NCI-H526 (cell line): ENCODE results near the gene CHIT1.

Experiments used
- DNase-seq, 2 experiments: peaks; one replicate each; lab custom pipeline; 2025; lab: John Stamatoyannopoulos, UW

The CHIT1 gene

GRCh38 chr1:203216274-203217138, 13.0 kb downstream of the CHIT1 start:
- peak; percentile 10 to 71 for DNase-seq

- DNase-seq: peak in 1 of 2 experiments; percentile 3
Observed at GRCh38 chr1:203215573-203215972, 13.9 kb downstream of the CHIT1 start.

GRCh38 chr1:203214871-203215270, 14.6 kb downstream of the CHIT1 start:
- DNase-seq: no peak

- DNase-seq: no peak
Observed at GRCh38 chr1:203213126-203213525, 16.3 kb downstream of the CHIT1 start.

- no peak for DNase-seq
Observed at GRCh38 chr1:203211812-203212211, 17.7 kb downstream of the CHIT1 start.

GRCh38 chr1:203210988-203211387, 18.5 kb downstream of the CHIT1 start:
- DNase-seq: no peak

- no peak for DNase-seq
Observed at GRCh38 chr1:203210350-203210749, 19.1 kb downstream of the CHIT1 start.

GRCh38 chr1:203208181-203208580, 21.3 kb downstream of the CHIT1 start:
- DNase-seq: no peak

GRCh38 chr1:203207751-203208150, 21.7 kb downstream of the CHIT1 start:
- no peak for DNase-seq

- no peak for DNase-seq
Observed at GRCh38 chr1:203206129-203206687, 23.3 kb downstream of the CHIT1 start.

- no peak for DNase-seq
Observed at GRCh38 chr1:203204756-203205155, 24.7 kb downstream of the CHIT1 start.

GRCh38 chr1:203202431-203203245, 26.8 kb downstream of the CHIT1 start:
- no peak for DNase-seq

GRCh38 chr1:203201516-203202205, 27.8 kb downstream of the CHIT1 start:
- DNase-seq: no peak

- DNase-seq: no peak
Observed at GRCh38 chr1:203200916-203201315, 28.6 kb downstream of the CHIT1 start.

- DNase-seq: no peak
Observed at GRCh38 chr1:203199816-203200571, 29.5 kb downstream of the CHIT1 start.

GRCh38 chr1:203199481-203199815, 30.0 kb downstream of the CHIT1 start:
- no peak for DNase-seq

GRCh38 chr1:203199002-203199401, 30.5 kb downstream of the CHIT1 start:
- no peak for DNase-seq

GRCh38 chr1:203197625-203198024, 31.8 kb downstream of the CHIT1 start:
- DNase-seq: no peak

GRCh38 chr1:203196371-203196770, 33.1 kb downstream of the CHIT1 start:
- no peak for DNase-seq

GRCh38 chr1:203190949-203191348, 38.5 kb downstream of the CHIT1 start:
- DNase-seq: no peak

- DNase-seq: no peak
Observed at GRCh38 chr1:203189951-203190352, 39.5 kb downstream of the CHIT1 start.
